NCI-H2196 treated with DMSO at 0.1 percent for 48 hours (cell line): Measurements from ENCODE around the gene TMA7.

Experiments
- DNase-seq: peaks from one replicate; lab custom pipeline; 2025; ENCODE audit not compliant: unreplicated experiment; lab: John Stamatoyannopoulos, UW

TMA7 gene

DNA sequence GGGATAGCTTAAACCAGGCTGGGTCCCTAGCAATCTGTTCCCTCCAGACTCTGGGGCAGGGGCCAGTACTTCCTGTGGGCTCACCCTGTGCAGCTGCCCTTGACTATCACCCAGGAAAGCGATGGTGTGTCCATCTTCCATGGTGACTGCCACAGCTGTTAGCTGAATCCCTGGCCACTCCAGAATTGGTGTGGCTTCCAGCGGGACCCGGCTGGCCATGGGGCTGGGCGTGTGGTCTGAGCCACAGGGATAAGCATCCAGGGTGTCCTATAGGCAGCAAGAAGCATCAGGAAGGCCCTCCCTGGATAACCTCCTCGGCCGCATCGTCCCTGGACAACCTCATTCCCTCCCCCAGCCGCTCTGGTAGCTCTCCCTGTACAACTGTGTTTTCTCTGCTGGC, 17.4 kb upstream of the TMA7 start:
- no peak for DNase-seq

DNA sequence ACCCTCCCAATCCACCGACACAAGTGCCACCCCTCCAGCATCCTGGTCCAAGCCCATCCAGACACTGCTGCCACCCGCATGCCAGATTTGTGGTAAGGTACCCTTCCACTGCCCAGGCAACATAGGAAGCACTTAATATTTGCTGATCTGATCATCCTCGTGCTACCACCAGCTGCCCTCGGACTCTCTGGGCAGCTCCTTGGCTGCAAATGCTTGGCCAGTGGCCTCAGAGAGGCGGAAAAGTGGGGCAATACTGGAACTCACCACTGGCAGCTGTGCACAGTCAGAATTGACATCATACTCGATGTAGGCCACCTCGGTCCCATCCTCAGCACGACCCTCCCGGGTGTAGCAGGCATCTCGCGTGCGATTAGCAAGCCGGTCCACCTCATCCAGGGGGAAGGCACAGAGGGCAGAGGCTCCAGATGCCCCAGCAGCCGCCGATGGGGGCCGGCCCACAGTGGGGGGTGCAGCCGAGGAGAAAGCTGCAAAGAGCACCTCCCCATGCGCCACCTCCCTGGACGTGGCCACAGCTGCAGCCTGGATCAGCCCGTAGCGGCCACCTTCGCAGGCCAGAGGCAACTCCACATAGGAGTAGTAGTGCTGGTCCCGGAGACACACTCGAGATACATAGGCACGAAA, 16.7 kb upstream of the TMA7 start:
- DNase-seq: no peak

DNA sequence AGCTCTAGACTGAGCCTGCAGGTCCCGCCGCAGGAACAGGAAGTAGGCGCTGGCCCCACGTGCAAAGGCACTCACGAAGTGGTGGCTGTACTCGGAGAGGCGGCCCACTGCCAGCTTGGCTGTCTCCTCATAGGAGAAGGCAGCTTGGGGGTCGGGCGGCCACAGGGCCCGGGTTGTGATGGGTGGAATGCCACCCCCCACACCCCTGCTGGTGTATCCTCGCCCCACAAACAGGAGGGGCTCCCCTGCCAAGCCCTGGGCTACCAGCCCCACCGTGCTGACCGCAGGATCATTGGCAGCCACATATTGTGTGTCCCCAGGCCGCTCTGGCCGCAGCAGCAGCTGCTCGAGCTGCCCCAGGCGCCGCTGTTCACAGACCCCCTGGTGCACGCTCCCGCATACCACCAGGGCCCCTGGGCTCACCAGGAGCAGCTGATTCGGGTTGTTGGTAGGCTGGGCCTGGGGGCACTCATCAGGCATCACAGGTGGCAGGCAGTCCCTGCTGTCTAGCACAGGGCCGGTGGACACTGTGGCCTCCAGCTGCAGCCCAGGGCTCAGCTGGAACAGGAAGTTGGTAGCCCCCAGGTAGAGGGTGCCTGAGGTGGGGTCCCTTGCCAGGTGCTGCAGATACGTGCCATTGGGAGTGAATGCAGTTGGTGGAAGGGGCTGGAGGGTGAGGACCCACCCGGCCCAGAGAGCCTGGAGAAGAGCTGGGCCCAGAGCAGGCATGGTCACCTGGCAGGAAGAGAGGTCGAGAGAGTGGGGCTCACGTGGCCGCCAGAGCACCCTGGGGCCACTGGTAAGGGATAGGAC, 16.0 kb upstream of the TMA7 start:
- DNase-seq: no peak

DNA sequence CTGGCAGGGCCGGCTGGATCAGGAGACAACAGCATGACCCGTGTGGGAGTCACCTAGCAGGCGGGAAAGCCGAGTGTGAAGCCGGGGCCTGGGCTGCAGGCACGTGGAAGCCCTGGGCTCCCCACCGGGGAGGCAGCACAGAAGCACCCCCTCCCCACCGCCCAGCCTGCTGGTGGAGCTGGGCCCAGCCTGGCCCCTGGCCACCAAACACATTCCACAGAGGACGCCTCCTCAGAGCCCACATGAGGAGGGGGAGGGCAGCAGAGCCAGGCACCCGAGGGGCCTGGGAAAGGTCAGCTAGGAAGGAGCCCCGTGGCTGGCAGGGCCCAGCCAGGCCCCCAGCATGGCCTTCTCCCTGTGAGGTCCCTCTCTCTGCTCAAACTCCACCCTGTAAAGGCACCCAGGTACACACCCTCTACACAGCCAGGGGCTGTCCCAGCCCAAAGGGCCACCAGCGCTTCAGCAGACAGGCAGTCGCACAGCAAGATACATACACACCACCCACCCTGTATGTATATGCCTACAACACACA, 14.7 kb upstream of the TMA7 start:
- DNase-seq: no peak

DNA sequence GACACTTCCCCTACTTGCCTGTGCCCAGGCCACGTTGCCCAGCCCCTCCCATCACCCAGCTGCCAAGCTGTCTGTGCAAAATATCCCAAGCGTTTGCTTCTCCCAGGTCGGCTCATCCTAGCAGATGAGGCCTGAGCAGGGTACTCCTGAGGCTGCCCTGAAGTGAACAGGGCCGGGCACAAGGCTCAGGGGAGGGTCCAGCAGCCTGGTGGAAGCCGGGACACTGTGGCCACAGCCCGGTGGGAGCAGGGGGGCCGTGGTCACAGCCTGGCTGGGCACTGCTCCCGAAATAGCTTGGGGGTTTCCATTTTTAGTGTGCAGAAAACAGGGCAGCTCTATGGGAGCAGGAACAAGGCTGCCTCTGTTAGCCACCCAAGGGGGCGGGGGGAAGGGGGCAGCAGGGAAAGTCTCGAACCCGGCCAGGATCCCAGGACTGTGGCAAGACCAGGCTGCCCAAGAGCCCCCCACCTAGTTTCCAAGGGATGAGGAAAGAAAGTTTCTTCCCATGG, 13.6 kb upstream of the TMA7 start:
- DNase-seq: no peak

DNA sequence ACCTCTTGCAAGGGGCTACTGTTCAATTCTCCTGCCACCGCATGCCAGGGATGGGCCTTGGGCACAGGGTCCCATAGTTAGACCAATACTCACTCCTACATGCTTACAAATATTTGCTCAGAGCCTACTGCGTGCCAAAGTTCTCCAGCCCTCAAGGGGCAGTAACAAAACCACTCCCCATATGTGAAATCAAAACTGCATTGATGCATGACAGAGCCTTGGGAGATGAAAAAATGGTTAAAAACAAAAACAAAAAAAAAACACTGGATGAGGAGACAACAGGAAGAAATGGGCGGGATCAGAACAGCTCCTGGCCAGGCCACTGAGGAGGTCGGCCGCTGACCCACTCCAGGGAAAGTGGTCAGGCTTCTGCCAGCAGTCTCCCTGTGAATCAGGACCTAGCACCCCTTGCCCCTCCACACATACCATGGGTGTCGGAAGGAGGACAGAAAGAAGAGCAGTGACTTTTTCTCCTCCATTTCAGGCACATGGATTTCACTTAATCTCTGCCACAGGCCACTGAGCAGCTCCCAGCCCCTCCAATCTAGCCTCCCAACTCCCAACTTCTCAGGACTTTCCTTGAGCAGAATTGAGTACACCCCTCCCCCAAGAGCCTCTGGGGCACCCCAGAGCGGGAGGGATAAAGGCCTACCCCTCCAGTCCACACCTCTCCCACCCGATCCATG, 13.0 kb upstream of the TMA7 start:
- DNase-seq: no peak

DNA sequence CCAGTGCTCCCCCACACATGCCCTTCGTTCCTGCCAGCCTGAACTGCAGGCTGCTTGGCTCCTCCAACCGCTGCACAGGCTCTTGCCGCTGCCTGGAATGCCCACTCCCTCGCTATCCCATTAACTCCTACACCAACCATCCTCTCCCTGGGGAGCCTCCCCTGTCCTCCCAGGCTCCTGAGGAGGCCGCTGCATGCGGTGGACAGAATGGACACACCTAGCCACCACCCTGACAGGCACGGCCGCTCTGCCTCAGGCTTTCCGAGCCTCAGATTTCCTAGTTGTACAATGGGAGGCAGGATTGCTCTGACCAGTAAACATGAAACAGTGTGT, 12.5 kb upstream of the TMA7 start:
- no peak for DNase-seq

DNA sequence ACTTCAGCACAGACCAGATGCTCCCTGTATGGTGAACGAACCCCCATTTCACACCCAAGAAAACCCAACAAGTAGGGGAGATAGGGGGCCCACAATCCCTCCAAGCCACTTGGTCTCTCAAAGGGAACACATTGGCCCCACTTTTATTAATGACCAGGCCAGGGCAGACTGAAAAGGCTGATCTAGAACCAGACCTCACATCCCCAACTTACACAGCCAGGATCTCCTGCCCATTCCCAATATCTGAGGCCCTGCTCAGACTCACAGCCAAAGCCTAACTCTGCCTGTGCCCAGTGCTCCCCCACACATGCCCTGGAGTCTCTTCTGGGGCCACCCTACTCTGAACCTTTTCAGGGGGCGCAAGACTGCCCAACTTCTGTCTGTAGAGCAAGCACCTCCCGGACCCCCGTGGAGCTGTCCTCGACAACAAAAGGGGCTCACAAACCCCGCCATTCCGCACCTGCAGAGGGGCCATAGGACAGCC, 11.9 kb upstream of the TMA7 start:
- no peak for DNase-seq

DNA sequence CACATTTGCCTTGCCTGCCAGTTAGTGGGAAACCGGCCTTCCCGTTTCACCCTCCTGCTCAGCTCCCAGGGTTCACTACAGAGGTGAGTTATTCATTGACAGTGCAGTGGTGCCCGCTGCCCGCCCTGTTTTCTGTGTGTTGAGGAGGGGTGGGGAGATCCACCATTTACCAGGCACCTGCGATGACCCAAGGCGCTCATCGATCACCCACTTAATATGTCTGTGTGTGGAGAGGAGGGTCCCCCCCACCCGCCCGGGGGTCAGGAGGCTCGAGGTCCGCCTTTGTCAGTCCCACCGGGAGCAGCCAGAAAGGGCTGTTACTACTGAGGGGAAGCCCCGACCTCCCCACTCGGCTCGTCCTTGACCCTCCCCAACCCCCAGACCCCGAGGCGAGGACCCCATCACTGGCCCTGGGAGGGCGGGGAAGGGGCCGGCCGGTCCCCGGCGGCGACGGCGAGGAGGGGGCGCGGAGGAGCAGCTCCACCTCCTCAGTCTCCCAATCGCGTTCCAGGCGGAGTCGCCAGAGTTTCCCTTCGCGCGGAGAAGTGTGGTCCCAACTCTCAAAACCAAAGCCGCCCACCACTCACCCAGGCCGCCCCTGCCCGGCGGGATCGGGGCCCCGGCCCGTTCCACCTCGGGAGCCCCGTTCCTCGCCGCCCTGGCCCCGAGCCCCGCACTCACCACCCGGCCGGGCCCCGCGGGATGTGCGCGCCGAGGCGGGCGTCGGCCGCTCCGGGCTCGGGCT, 11.3 kb upstream of the TMA7 start:
- DNase-seq: no peak

DNA sequence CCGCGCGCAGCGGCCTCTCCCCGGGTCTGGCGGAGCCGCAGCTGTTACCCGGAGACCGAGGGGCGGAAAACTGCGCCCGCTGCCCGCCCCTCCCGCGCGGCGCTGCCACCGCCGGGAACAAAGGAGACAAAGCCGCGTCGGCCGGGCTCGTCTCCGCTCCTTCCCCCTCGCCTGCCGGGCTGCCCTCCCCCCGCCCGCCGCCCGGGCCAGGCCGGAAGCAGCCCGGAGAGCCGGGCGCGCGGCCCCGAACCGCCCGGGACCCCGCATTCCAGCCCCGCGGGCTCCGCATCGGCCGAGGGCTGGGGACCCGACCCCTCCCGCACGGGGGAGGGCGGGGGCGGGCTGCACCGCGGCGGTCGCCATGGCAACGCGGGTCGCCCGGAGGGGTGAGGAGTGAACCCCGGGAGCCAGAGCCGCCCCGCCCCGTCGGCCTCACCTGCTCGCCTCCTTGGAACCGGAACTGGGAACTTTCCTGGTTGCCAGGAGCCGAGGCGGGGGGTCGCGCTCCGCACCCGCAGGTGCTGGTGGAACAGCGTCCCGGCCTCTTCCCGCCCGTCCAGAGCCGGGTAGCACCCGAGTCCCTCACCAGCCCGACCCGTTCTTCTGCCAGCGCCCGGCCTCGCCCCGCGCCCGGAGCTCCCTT, 10.6 kb upstream of the TMA7 start:
- DNase-seq: peak; percentile 50

DNA sequence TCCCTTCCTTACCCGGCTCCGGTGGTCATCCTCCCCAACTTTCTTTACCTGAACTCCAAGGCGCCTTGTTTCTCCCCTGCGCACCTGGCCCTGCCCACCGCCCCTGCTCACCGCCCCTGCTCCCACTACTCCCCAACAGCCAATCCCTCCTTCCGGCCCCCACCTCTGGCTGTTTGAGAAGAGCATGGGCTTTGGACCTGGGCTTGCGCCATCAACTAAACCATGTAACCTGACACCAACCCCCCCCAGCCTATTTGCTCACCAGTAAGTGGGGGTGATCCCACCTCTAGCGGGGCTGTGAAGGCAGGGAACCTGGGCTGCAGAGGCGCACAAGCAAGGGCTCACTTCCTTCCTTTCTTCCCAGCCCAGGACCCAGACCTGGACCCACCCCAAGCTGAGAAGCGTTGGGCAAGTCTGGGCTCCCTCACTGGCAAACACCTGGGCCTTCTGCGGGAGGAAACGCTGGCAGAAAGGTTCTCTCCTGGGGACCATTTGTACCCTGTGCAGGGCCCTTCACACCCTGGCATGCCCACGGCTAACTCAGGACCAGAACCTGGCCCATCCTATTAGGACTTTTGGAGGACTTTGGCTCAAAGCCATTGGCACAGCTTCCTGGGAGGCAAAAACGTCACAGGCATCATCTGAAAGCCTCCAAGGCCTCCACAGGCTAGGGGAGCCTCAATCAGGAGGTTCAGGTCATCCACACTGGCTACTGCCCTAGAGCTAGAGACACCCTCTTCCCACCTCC, 9.9 kb upstream of the TMA7 start, which contains the start of gene PLXNB1:
PLXNB1 (minus strand) TSS at position 127 of the 748 bp plus-strand sequence. CDS start 5,475 bp downstream, outside the sequence.
- DNase-seq: peak; percentile 39

DNA sequence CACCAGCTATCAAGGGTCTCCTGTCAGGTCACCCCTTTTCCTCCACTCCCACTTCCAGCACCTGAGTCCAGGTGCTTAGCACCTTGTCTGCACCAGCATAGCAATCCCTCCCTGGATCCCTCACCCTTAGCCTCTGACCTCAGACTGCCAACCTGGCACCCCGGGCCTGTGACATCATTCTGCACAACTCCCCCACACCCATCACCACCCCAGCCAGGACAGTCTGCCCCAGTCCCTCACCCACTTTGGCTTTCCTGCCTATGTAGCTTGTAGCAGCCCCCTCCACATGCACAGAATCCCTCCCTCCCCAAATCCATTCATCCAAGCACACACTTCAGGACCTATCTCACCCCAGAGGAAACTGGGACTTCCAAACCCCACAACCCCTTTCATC, 9.4 kb upstream of the TMA7 start:
- DNase-seq: no peak

DNA sequence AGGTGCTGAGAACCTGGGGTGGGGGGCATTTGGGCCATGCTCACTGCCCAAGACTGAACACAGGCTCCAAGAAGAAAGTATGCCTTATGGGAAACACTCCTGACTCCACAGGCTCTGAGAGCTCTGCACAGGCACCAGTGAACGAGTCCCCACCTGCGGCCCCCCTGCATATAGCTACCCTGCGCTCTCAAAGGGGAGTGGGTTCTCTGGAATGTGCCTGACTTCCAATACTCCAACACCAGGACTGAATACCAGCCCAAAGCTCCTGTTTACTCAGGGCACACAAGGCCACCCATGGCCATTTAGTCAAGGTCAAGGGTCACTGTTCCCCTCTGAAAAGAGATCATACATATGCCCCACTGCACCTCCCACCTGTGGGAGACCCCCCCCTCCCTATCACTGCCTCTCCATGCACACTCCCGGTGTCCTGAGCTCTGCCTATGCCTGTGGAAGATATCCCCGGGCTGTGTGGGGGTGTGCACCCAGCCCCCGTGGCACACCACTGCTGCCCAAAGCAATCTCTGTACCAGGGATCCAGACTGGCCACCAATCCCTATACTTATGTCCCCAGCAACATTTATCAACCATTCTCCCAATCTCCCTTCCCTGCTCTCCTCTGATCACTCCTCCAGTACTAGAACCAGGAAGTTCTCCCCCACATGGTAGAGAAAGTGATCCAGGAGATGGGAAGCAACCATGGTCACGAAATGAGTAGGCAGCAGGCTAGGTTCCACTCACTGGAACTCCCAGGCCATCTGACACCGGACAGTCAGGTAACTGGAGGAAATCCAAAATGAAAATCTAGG, 8.6 kb upstream of the TMA7 start:
- DNase-seq: no peak

DNA sequence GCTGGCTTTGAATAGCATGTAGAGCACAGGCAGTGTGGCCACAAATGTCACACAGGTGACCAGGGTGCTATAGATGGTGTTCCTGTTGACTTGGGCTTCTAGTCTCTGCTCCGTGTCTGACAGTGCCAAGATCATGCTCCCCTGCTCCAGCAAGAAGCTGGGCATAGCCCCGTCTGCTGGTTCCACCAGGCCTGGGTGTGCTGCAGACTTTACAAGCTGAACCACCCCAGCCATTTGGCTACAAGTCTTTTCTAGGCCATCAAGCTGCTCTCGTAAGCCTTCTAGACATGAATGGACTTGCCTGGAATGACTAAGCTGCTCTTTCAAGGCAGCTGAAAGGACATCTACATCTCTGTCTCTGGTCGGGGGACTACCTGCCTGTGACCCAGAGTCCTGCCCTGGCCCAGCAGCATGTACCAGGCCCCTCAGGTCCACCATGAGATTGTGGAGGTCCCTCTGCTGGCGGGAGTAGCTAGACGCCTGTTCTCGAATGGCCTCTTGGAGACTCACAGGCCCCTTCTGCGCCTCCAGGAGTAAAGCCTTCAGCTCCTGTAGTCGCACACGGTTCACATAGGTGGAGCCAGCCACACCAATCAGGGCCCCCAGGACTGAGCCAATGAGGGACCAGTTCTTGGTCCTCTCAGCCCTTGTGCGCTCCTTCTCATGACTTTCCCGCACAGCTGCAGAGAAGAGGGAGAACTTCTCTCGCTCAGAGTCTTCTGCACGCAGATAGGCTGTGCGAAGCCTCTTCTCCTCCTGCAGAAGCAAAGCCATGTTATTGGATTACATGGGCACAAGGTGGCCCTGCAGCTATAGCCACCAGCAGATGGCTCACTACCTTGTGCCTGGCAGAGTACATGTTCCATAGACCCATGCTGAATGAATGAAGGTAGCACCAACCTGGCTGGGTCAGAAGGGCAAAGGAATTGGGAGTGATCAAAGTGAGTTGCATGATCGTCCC, 7.4 kb upstream of the TMA7 start:
- DNase-seq: no peak

DNA sequence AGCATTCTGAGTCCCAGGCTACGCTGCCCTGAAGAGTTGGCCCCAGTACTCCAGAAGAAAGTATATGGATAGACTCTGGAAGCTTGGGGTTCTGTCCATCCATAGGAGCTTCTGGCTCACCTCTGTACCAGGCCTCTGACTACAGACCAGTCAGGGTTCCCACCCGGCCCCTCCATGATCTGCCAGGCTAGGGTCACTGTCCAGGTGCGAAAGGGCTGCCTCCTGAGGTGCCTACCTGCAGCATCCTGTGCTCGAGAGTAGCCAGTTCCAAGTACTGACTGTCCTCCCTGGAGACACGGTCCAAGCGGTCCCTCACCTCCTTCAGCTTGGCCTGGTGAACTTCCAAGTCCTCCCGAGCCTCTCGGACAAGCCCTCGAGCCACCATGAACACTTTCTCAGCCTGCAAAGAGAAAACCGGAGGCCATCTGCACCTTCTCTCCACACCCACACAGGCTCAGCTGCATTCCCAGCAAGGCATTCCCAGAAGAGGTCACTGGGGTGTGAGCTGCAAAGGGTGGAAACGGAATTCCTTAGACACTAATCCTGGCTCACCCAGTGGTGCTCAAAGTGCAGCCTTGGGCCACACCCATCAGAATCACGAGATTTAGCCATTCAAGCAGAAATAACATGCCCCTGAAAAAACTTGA, 6.5 kb upstream of the TMA7 start:
- no peak for DNase-seq

DNA sequence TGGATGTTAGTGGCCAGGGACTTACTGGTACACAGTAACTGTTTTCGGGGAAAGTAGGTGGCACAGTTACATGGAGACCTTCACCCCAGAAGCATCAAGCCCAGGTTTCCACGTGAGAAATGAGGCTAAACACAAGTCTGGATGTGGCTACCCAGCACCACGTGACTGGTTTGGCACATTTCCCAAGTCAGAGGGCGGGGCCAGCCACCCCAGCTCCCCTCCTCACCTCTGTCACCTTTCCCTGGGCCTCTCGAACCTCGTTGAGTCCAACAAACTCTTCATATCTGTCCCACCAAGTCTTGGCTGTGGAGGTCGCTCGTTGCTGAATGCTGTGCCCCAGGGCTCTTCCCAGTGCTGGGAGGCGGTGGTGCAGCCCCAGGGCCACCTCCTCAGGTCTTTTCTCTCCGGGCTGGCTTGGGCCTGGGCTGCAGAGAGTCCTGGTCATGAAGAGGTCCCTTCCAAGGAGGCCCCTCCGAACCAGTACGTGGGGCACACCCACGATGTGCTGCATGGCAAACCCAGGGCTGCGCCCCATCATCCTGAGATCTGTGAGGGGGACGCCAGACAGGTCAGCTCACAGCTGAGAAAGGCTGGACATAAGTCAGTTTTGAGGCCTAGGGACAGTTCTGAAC, 5.3 kb upstream of the TMA7 start:
- DNase-seq: no peak

DNA sequence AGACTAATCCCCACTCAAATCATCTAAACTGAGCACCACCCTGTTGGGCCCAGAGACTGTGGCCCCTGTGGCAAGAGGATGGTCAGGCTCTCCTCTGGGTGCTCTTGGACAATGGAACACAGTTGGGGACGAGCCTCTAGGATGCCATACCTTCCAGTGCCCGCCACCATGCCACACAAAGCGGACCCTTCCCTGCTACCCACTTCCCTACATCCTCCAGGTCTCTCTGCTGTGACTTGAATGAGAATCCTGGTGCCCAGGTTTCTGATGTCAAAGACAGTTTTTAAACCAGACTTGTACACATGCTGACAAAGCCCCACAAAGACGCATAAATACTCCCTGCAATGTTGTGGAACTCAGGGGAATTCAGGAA, 4.8 kb upstream of the TMA7 start:
- DNase-seq: no peak
